CD4-positive, alpha-beta T cell (primary cell): ENCODE data around the gene HRH3. TPM values are rescaled to one million over a fixed set of nuclear protein-coding genes. Genes with fewer than 3 reads are reported as not detected.

Experiments
- ATAC-seq: fragments of 200-7000 bp; cut with Tn5 transposase; one replicate; pipeline ENCODE4 v1.10.0; 2022; ENCODE audit warnings: mild to moderate bottlenecking; ENCODE audit not compliant: poor library complexity
- CTCF ChIA-PET: fragments of 350-600 bp; sonication (Branson Sonifier 250); formaldehyde crosslinking; loops from one replicate; lab custom pipeline; 2021; ENCODE audit warnings: antibody characterized with exemption, inconsistent platforms; lab: Charles Lee
- POLR2A ChIA-PET: fragments of 350-600 bp; sonication (Branson Sonifier 250); formaldehyde crosslinking; loops from one replicate; lab custom pipeline; 2021; ENCODE audit warnings: antibody characterized with exemption, inconsistent platforms; lab: Charles Lee
- DNase-seq, 14 experiments: peaks; one replicate each; pipeline ENCODE4 v3.0.0-alpha.2; 2013 to 2020; ENCODE audit warnings: mixed read lengths in 2 of 14
- H3K27ac ChIP-seq, 2 donors: one replicate each; pipeline versions ENCODE4 v1.5.1 to v1.7.0; 2013; ENCODE audit warnings: low read length in 2 of 2, low read depth in 1 of 2, mild to moderate bottlenecking in 1 of 2
- H3K27me3 ChIP-seq, 2 experiments: 1 replicate in 1 of 2; 2 replicates in 1 of 2; pipeline versions ENCODE4 v1.6.1 to v1.7.0; 2013; ENCODE audit warnings: low read length in 2 of 2, control low read depth in 1 of 2, mild to moderate bottlenecking in 1 of 2, moderate library complexity in 1 of 2; ENCODE audit not compliant: insufficient read depth in 2 of 2, control insufficient read depth in 1 of 2
- H3K36me3 ChIP-seq: one replicate; pipeline ENCODE4 v1.6.1; 2013; ENCODE audit warnings: low read length, control low read depth; ENCODE audit not compliant: insufficient read depth
- H3K4me1 ChIP-seq: one replicate; pipeline ENCODE4 v1.6.1; 2013; ENCODE audit warnings: low read length, control low read depth; ENCODE audit not compliant: insufficient read depth
- H3K4me3 ChIP-seq: one replicate; pipeline ENCODE4 v1.5.1; 2013; ENCODE audit warnings: mild to moderate bottlenecking, low read length, moderate library complexity
- H3K9me3 ChIP-seq, 2 experiments: 1 replicate in 1 of 2; 2 replicates in 1 of 2; pipeline versions ENCODE4 v1.6.1 to v1.7.0; 2013; ENCODE audit warnings: low read length in 2 of 2, mild to moderate bottlenecking in 2 of 2, control low read depth in 1 of 2, moderate library complexity in 1 of 2; ENCODE audit not compliant: control insufficient read depth in 1 of 2, insufficient read depth in 1 of 2
- H3K27ac Mint-ChIP-seq: one replicate; pipeline ENCODE4 v1.8.0; 2020; ENCODE audit warnings: mixed read lengths
- H3K27me3 Mint-ChIP-seq: one replicate; pipeline ENCODE4 v1.8.0; 2021; ENCODE audit warnings: mixed read lengths
- H3K36me3 Mint-ChIP-seq: one replicate; pipeline ENCODE4 v1.8.0; 2021; ENCODE audit warnings: low read depth, mixed read lengths
- H3K4me1 Mint-ChIP-seq: one replicate; pipeline ENCODE4 v1.8.0; 2021; ENCODE audit warnings: low read depth, mixed read lengths
- H3K4me3 Mint-ChIP-seq: one replicate; pipeline ENCODE4 v1.8.0; 2020; ENCODE audit warnings: mild to moderate bottlenecking, mixed read lengths
- H3K9me3 Mint-ChIP-seq: one replicate; pipeline ENCODE4 v1.8.0; 2020; ENCODE audit warnings: mixed read lengths
- intact Hi-C, 2 experiments: fragments of 100-400 bp; cut with DNase I in 1 of 2; cut with micrococcal nuclease in 1 of 2; formaldehyde crosslinking; loops; one replicate each; pipeline versions ENCODE4 v1.15.1 to v1.9.0; 2023 to 2025; cut with DNase I, micrococcal nuclease
- total RNA-seq, 174 experiments: library from RNA in 2 of 174; stranded (reverse) in 2 of 174; gene quantifications; one replicate each; pipeline ENCODE4 v1.2.3 and lab custom pipeline; 2021 to 2026
- TF ChIP-seq, protein P1 (sequence below): fragments of 200-600 bp; IDR thresholded peaks from one replicate; pipeline ENCODE4 v1.8.0; 2022; ENCODE audit warnings: antibody characterized with exemption, mild to moderate bottlenecking

The HRH3 gene
- total RNA-seq, 2 experiments from 2014 or later = not detected

GRCh38 chr20:62190639-62191411 is 29.3 kb downstream of the HRH3 start:
- H3K36me3 Mint-ChIP-seq = peaks cover 41% of the 10 kb centered on the region
- intact Hi-C loops = no loop called here
- no peaks in the 10 kb centered on the region for H3K27me3 Mint-ChIP-seq
- Histone ChIP-seq H3K9me3 (no peaks in the 10 kb centered on the region), H3K27me3 (no peaks in the 10 kb centered on the region), H3K27ac (no peak overlapping the region), H3K4me3 (no peak overlapping the region), H3K4me1 (peaks cover under 1% of the 10 kb centered on the region), H3K36me3 (peaks cover 46% of the 10 kb centered on the region)
- ChIA-PET CTCF (no interaction called here), POLR2A (no interaction called here)
- ATAC-seq (no peak), DNase-seq (no peak)
- peaks cover 16% of the 10 kb centered on the region for H3K4me1 Mint-ChIP-seq
- H3K27ac Mint-ChIP-seq = no peak overlapping the region
- H3K9me3 Mint-ChIP-seq = no peaks in the 10 kb centered on the region
- no peak overlapping the region for H3K4me3 Mint-ChIP-seq
- TF ChIP-seq, protein P1, sequence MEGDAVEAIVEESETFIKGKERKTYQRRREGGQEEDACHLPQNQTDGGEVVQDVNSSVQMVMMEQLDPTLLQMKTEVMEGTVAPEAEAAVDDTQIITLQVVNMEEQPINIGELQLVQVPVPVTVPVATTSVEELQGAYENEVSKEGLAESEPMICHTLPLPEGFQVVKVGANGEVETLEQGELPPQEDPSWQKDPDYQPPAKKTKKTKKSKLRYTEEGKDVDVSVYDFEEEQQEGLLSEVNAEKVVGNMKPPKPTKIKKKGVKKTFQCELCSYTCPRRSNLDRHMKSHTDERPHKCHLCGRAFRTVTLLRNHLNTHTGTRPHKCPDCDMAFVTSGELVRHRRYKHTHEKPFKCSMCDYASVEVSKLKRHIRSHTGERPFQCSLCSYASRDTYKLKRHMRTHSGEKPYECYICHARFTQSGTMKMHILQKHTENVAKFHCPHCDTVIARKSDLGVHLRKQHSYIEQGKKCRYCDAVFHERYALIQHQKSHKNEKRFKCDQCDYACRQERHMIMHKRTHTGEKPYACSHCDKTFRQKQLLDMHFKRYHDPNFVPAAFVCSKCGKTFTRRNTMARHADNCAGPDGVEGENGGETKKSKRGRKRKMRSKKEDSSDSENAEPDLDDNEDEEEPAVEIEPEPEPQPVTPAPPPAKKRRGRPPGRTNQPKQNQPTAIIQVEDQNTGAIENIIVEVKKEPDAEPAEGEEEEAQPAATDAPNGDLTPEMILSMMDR = no peak

- peaks cover 24% of the 10 kb centered on the region for H3K36me3 ChIP-seq
- peaks cover 42% of the 10 kb centered on the region for H3K4me1 Mint-ChIP-seq
- peaks cover 29% of the 10 kb centered on the region for H3K36me3 Mint-ChIP-seq
- peak overlapping the region; percentile 77 for H3K27ac Mint-ChIP-seq
- no peak for DNase-seq
- no peaks in the 10 kb centered on the region for H3K9me3 Mint-ChIP-seq
- H3K4me3 ChIP-seq = no peak overlapping the region
- H3K4me3 Mint-ChIP-seq = peak overlapping the region; percentile 43
- intact Hi-C loops = no loop called here
- H3K27ac ChIP-seq = no peak overlapping the region
- no peaks in the 10 kb centered on the region for H3K9me3 ChIP-seq
- no peak for ATAC-seq
- H3K27me3 ChIP-seq = no peaks in the 10 kb centered on the region
- peaks cover 22% of the 10 kb centered on the region for H3K4me1 ChIP-seq
- ChIA-PET CTCF (no interaction called here), POLR2A (interaction anchor here (1.2 kb wide), 1 partner anchor 52 kb away, joined by 3 read pairs; no protein-coding TSS in a partner anchor)
- TF ChIP-seq, protein P1 = no peak
- H3K27me3 Mint-ChIP-seq = no peaks in the 10 kb centered on the region
Observed at GRCh38 chr20:62186887-62187866, 32.9 kb downstream of the HRH3 start.

DNA sequence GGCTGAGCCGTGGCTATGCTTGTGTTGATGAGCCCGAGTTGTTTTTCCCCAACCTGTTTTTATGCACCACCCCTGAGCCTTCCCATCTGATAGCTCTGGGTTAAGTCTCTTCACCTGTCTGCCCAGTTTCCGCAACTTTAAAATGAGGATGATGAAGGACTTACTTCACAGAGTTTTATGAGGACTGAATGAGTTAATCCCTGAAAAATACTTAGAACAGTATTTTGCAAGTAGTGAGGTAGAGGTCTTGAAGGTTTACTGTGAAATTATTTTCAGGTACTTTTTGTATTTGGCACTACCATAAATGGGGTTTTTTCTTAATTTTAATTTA is 34.0 kb downstream of the HRH3 start:
- peaks cover 49% of the 10 kb centered on the region for H3K4me1 Mint-ChIP-seq
- CTCF ChIA-PET = no interaction called here
- POLR2A ChIA-PET = no interaction called here
- H3K36me3 Mint-ChIP-seq = peaks cover 35% of the 10 kb centered on the region
- H3K4me1 ChIP-seq = peaks cover 22% of the 10 kb centered on the region
- H3K36me3 ChIP-seq = peaks cover 17% of the 10 kb centered on the region
- no peak overlapping the region for H3K27ac ChIP-seq
- H3K4me3 Mint-ChIP-seq = peak overlapping the region; percentile 42
- intact Hi-C loops = no loop called here
- H3K27me3 Mint-ChIP-seq = no peaks in the 10 kb centered on the region
- H3K27me3 ChIP-seq = no peaks in the 10 kb centered on the region
- H3K4me3 ChIP-seq = no peak overlapping the region
- DNase-seq (no peak), ATAC-seq (no peak)
- no peaks in the 10 kb centered on the region for H3K9me3 ChIP-seq
- peak overlapping the region; percentile 77 for H3K27ac Mint-ChIP-seq
- H3K9me3 Mint-ChIP-seq = no peaks in the 10 kb centered on the region
- TF ChIP-seq, protein P1 = no peak
